ENCODE measurements around the gene ZMPSTE24.
"Not testable (repeated sequence)": the region's sequence is repeated elsewhere in the genome, so short reads cannot be mapped to it uniquely, and the experiment has no call there.

ZMPSTE24 gene

GRCh38 chr1:40257688-40258444 is at the start of gene ZMPSTE24:
ZMPSTE24 (plus strand) TSS chr1:40258236; CDS start chr1:40258272, 36 bp downstream.
- peak within 1 kb of the TSS; percentile 82 for H3K27ac ChIP-seq (ENCODE audit: low read depth, low read length)
- peak within 1 kb of the TSS; percentile 98 for H3K9ac ChIP-seq (ENCODE audit: low read length)
- H3K27me3 ChIP-seq (ENCODE audit: control insufficient read depth in 1 of 2, insufficient read depth in 2 of 2, low read length in 2 of 2), result no peaks in the 10 kb centered on the region
- no peaks in the 10 kb centered on the region for H3K9me3 ChIP-seq (ENCODE audit: low read length)
- H3K4me3 ChIP-seq (ENCODE audit: low read depth in 1 of 2, low read length in 2 of 2), result peak within 1 kb of the TSS; percentile 73 to 100
- H3K4me1 ChIP-seq (ENCODE audit: insufficient read depth, low read length), result peaks cover 31% of the 10 kb centered on the region
- peaks cover 27% of the 10 kb centered on the region for H3K36me3 ChIP-seq (ENCODE audit: insufficient read depth, low read length)

GRCh38 chr1:40210511-40211204 is 47.4 kb upstream of the ZMPSTE24 start:
- H3K27ac ChIP-seq (ENCODE audit: low read depth, low read length), result no peak overlapping the region
- H3K9me3 ChIP-seq (ENCODE audit: low read length), result no peaks in the 10 kb centered on the region
- no peak overlapping the region for H3K9ac ChIP-seq (ENCODE audit: low read length)
- H3K36me3 ChIP-seq (ENCODE audit: insufficient read depth, low read length), result peaks cover 22% of the 10 kb centered on the region
- H3K4me1 ChIP-seq (ENCODE audit: insufficient read depth, low read length), result no peaks in the 10 kb centered on the region
- H3K27me3 ChIP-seq (ENCODE audit: control insufficient read depth in 1 of 2, insufficient read depth in 2 of 2, low read length in 2 of 2), result no peaks in the 10 kb centered on the region
- no peak overlapping the region for H3K4me3 ChIP-seq (ENCODE audit: low read depth in 1 of 2, low read length in 2 of 2)

- Histone ChIP-seq H3K27me3 (ENCODE audit: control insufficient read depth in 1 of 2, insufficient read depth in 2 of 2, low read length in 2 of 2) (no peaks in the 10 kb centered on the region), H3K9me3 (ENCODE audit: low read length) (no peaks in the 10 kb centered on the region), H3K27ac (ENCODE audit: low read depth, low read length) (no peak overlapping the region), H3K4me3 (ENCODE audit: low read depth in 1 of 2, low read length in 2 of 2) (no peak overlapping the region), H3K9ac (ENCODE audit: low read length) (no peak overlapping the region), H3K4me1 (ENCODE audit: insufficient read depth, low read length) (no peaks in the 10 kb centered on the region), H3K36me3 (ENCODE audit: insufficient read depth, low read length) (no peaks in the 10 kb centered on the region)
Measured at GRCh38 chr1:40218333-40218732, 39.7 kb upstream of the ZMPSTE24 start.

- not testable (repeated sequence) for H3K4me1 ChIP-seq (ENCODE audit: insufficient read depth, low read length); H3K36me3 ChIP-seq (ENCODE audit: insufficient read depth, low read length); H3K27ac ChIP-seq (ENCODE audit: low read depth, low read length); H3K9me3 ChIP-seq (ENCODE audit: low read length); H3K9ac ChIP-seq (ENCODE audit: low read length); H3K27me3 ChIP-seq (ENCODE audit: control insufficient read depth in 1 of 2, insufficient read depth in 2 of 2, low read length in 2 of 2); H3K4me3 ChIP-seq (ENCODE audit: low read depth in 1 of 2, low read length in 2 of 2)
Measured at GRCh38 chr1:40221471-40221905, 36.5 kb upstream of the ZMPSTE24 start.

- no peak overlapping the region for H3K27ac ChIP-seq (ENCODE audit: low read depth, low read length)
- no peaks in the 10 kb centered on the region for H3K4me1 ChIP-seq (ENCODE audit: insufficient read depth, low read length)
- H3K9ac ChIP-seq (ENCODE audit: low read length), result no peak overlapping the region
- H3K27me3 ChIP-seq (ENCODE audit: control insufficient read depth in 1 of 2, insufficient read depth in 2 of 2, low read length in 2 of 2), result no peaks in the 10 kb centered on the region
- no peaks in the 10 kb centered on the region for H3K36me3 ChIP-seq (ENCODE audit: insufficient read depth, low read length)
- no peak overlapping the region for H3K4me3 ChIP-seq (ENCODE audit: low read depth in 1 of 2, low read length in 2 of 2)
- no peaks in the 10 kb centered on the region for H3K9me3 ChIP-seq (ENCODE audit: low read length)
Measured at GRCh38 chr1:40221977-40222772, 35.9 kb upstream of the ZMPSTE24 start.

- Histone ChIP-seq H3K4me1 (ENCODE audit: insufficient read depth, low read length) (no peaks in the 10 kb centered on the region), H3K9me3 (ENCODE audit: low read length) (no peaks in the 10 kb centered on the region), H3K36me3 (ENCODE audit: insufficient read depth, low read length) (no peaks in the 10 kb centered on the region), H3K4me3 (ENCODE audit: low read depth in 1 of 2, low read length in 2 of 2) (no peak overlapping the region), H3K27ac (ENCODE audit: low read depth, low read length) (no peak overlapping the region), H3K27me3 (ENCODE audit: control insufficient read depth in 1 of 2, insufficient read depth in 2 of 2, low read length in 2 of 2) (no peaks in the 10 kb centered on the region), H3K9ac (ENCODE audit: low read length) (no peak overlapping the region)
Measured at GRCh38 chr1:40224040-40224439, 34.0 kb upstream of the ZMPSTE24 start.

- no peaks in the 10 kb centered on the region for H3K9me3 ChIP-seq (ENCODE audit: low read length)
- no peaks in the 10 kb centered on the region for H3K4me1 ChIP-seq (ENCODE audit: insufficient read depth, low read length)
- no peak overlapping the region for H3K27ac ChIP-seq (ENCODE audit: low read depth, low read length)
- no peaks in the 10 kb centered on the region for H3K27me3 ChIP-seq (ENCODE audit: control insufficient read depth in 1 of 2, insufficient read depth in 2 of 2, low read length in 2 of 2)
- no peaks in the 10 kb centered on the region for H3K36me3 ChIP-seq (ENCODE audit: insufficient read depth, low read length)
- H3K4me3 ChIP-seq (ENCODE audit: low read depth in 1 of 2, low read length in 2 of 2), result no peak overlapping the region
- no peak overlapping the region for H3K9ac ChIP-seq (ENCODE audit: low read length)
Measured at GRCh38 chr1:40226192-40226591, 31.8 kb upstream of the ZMPSTE24 start.

GRCh38 chr1:40232444-40232843 is 25.6 kb upstream of the ZMPSTE24 start:
- peaks cover 43% of the 10 kb centered on the region for H3K36me3 ChIP-seq (ENCODE audit: insufficient read depth, low read length)
- H3K4me3 ChIP-seq (ENCODE audit: low read depth in 1 of 2, low read length in 2 of 2), result no peak overlapping the region
- H3K27me3 ChIP-seq (ENCODE audit: control insufficient read depth in 1 of 2, insufficient read depth in 2 of 2, low read length in 2 of 2), result no peaks in the 10 kb centered on the region
- H3K9ac ChIP-seq (ENCODE audit: low read length), result no peak overlapping the region
- no peak overlapping the region for H3K27ac ChIP-seq (ENCODE audit: low read depth, low read length)
- no peaks in the 10 kb centered on the region for H3K4me1 ChIP-seq (ENCODE audit: insufficient read depth, low read length)
- no peaks in the 10 kb centered on the region for H3K9me3 ChIP-seq (ENCODE audit: low read length)

- no peaks in the 10 kb centered on the region for H3K27me3 ChIP-seq (ENCODE audit: control insufficient read depth in 1 of 2, insufficient read depth in 2 of 2, low read length in 2 of 2)
- no peak overlapping the region for H3K4me3 ChIP-seq (ENCODE audit: low read depth in 1 of 2, low read length in 2 of 2)
- H3K4me1 ChIP-seq (ENCODE audit: insufficient read depth, low read length), result no peaks in the 10 kb centered on the region
- no peak overlapping the region for H3K27ac ChIP-seq (ENCODE audit: low read depth, low read length)
- H3K36me3 ChIP-seq (ENCODE audit: insufficient read depth, low read length), result peaks cover 38% of the 10 kb centered on the region
- H3K9ac ChIP-seq (ENCODE audit: low read length), result no peak overlapping the region
- no peaks in the 10 kb centered on the region for H3K9me3 ChIP-seq (ENCODE audit: low read length)
Measured at GRCh38 chr1:40239626-40240025, 18.4 kb upstream of the ZMPSTE24 start.

GRCh38 chr1:40240390-40240789 is 17.6 kb upstream of the ZMPSTE24 start:
- Histone ChIP-seq H3K9me3 (ENCODE audit: low read length) (no peaks in the 10 kb centered on the region), H3K4me1 (ENCODE audit: insufficient read depth, low read length) (no peaks in the 10 kb centered on the region), H3K4me3 (ENCODE audit: low read depth in 1 of 2, low read length in 2 of 2) (no peak overlapping the region), H3K36me3 (ENCODE audit: insufficient read depth, low read length) (peaks cover 36% of the 10 kb centered on the region), H3K27ac (ENCODE audit: low read depth, low read length) (no peak overlapping the region), H3K27me3 (ENCODE audit: control insufficient read depth in 1 of 2, insufficient read depth in 2 of 2, low read length in 2 of 2) (no peaks in the 10 kb centered on the region), H3K9ac (ENCODE audit: low read length) (no peak overlapping the region)

- no peaks in the 10 kb centered on the region for H3K27me3 ChIP-seq (ENCODE audit: control insufficient read depth in 1 of 2, insufficient read depth in 2 of 2, low read length in 2 of 2)
- H3K4me3 ChIP-seq (ENCODE audit: low read depth in 1 of 2, low read length in 2 of 2), result no peak overlapping the region
- H3K9me3 ChIP-seq (ENCODE audit: low read length), result no peaks in the 10 kb centered on the region
- no peak overlapping the region for H3K27ac ChIP-seq (ENCODE audit: low read depth, low read length)
- H3K36me3 ChIP-seq (ENCODE audit: insufficient read depth, low read length), result peaks cover 28% of the 10 kb centered on the region
- no peaks in the 10 kb centered on the region for H3K4me1 ChIP-seq (ENCODE audit: insufficient read depth, low read length)
- no peak overlapping the region for H3K9ac ChIP-seq (ENCODE audit: low read length)
Measured at GRCh38 chr1:40241362-40241761, 16.7 kb upstream of the ZMPSTE24 start.
